ENCODE measurements around the gene TBC1D24. TPM values are rescaled to one million over a fixed set of nuclear protein-coding genes. Genes with fewer than 3 reads are reported as not detected.

TBC1D24 gene
- total RNA-seq, 1 donor from 2014 or later = 43.7 TPM

- H3K27me3 ChIP-seq = no peaks in the 10 kb centered on the region
- intact Hi-C loops (cut with DNase I) = no loop called here
- H3K9me3 ChIP-seq = no peaks in the 10 kb centered on the region
- H3K27ac ChIP-seq = no peak overlapping the region
- no peak for ATAC-seq
- TF ChIP-seq, protein P1, sequence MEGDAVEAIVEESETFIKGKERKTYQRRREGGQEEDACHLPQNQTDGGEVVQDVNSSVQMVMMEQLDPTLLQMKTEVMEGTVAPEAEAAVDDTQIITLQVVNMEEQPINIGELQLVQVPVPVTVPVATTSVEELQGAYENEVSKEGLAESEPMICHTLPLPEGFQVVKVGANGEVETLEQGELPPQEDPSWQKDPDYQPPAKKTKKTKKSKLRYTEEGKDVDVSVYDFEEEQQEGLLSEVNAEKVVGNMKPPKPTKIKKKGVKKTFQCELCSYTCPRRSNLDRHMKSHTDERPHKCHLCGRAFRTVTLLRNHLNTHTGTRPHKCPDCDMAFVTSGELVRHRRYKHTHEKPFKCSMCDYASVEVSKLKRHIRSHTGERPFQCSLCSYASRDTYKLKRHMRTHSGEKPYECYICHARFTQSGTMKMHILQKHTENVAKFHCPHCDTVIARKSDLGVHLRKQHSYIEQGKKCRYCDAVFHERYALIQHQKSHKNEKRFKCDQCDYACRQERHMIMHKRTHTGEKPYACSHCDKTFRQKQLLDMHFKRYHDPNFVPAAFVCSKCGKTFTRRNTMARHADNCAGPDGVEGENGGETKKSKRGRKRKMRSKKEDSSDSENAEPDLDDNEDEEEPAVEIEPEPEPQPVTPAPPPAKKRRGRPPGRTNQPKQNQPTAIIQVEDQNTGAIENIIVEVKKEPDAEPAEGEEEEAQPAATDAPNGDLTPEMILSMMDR (IDR thresholded peaks at IDR 0.05) = no peak
- no peak for DNase-seq
- H3K4me1 ChIP-seq = peaks cover 52% of the 10 kb centered on the region
- H3K4me3 ChIP-seq = no peak overlapping the region
- H3K36me3 ChIP-seq = no peaks in the 10 kb centered on the region
These were observed 10.1 kb downstream of the TBC1D24 start for GRCh38 chr16:2484898-2485508.

DNA sequence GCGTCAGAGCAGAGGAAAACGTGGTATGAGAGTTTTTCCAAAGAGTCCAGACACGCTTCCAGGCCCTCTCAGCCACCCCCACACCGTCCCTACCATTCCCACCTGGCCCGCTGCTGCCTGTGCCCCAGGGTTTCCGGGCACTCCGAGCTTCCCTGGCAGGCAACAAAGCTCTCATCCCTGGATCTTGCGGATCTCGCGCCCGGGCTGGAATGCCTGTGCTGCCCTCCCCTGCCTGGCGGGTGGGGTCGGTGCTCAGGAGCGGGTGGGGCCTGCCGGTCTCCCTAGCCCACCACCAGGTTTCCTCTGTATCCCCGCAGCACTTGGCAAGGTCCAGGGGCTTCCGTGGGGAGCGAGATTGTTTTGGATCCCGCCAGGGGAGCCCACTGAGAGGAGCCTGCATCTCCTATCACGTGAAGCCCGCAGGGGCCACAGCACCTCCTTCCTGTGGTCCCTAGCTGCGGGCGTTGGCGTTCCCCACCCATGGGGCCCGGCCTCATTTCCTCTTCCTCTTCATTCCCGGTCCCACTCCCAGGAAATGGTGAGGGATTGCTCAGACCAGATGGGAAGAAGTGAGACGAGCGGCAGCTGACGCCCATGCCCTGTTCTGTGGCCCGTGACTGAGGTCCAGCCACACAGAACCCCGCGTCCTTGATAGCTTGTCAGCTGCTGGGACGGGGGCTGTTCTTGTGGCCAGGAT, 11.0 kb downstream of the TBC1D24 start:
- peaks cover 3% of the 10 kb centered on the region for H3K36me3 ChIP-seq
- peaks cover 47% of the 10 kb centered on the region for H3K4me1 ChIP-seq
- intact Hi-C loops (cut with DNase I) = no loop called here
- TF ChIP-seq, protein P1 (IDR thresholded peaks at IDR 0.05) = no peak
- H3K27ac ChIP-seq = no peak overlapping the region
- no peak overlapping the region for H3K4me3 ChIP-seq
- H3K9me3 ChIP-seq = no peaks in the 10 kb centered on the region
- H3K27me3 ChIP-seq = no peaks in the 10 kb centered on the region
- no peak for DNase-seq
- ATAC-seq = no peak

- DNase-seq (peak; percentile 88), ATAC-seq (peak; percentile 81)
- Histone ChIP-seq H3K4me3 (no peak overlapping the region), H3K27ac (no peak overlapping the region), H3K9me3 (no peaks in the 10 kb centered on the region), H3K27me3 (no peaks in the 10 kb centered on the region), H3K36me3 (peaks cover 3% of the 10 kb centered on the region), H3K4me1 (peaks cover 40% of the 10 kb centered on the region)
- TF ChIP-seq, protein P1 (IDR thresholded peaks at IDR 0.05) = peak; percentile 28
- intact Hi-C loops (cut with DNase I) = no loop called here
These were observed 12.0 kb downstream of the TBC1D24 start for GRCh38 chr16:2486645-2487516.

DNA sequence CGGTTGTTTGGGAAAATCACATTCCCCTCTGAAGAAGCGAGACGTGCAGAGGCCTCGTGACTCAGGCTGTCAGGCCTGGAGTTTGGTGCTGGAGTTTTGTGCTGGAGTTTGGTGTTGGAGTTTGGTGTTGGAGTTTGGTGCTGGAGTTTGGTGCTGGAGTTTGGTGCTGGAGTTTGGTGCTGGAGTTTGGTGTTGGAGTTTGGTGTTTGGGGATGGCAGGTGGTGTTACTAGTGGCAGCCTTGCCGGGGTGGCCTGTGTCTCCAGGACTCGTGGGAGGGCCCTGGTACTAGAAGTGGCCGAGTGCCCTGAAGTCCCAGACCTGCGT, 12.6 kb downstream of the TBC1D24 start:
- H3K27ac ChIP-seq = no peak overlapping the region

DNA sequence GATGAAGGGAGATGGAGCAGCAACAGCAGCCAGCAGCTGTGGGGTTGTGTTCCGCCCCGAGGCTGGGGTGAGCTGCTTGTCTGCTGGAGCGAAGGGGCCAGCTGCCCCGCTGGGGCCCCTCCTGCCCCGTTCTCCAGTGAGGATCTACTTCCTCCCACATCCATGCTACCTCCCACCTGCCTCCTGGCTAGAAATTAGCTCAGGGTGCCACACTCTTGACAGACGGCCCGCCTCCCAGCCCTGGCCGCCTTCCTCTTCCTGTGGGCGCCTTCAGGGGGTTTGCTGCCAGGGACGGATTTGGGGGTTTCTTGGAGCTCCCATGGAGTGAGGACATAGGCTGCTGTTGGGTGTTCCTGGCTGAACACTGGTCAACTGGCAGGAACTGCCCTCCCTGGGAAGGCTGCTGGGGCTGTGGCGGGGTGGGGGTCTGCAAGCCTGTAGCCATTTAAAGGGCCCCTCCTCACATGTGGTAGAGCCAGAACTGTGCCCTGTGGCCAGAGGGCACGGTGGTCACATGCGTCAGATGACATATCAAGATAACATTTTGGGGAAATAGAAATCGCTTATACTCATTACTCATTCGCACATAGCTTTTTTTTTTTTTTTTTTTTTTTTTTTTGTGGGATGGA, 13.1 kb downstream of the TBC1D24 start:
- Histone ChIP-seq H3K27me3 (no peaks in the 10 kb centered on the region), H3K4me1 (peaks cover 30% of the 10 kb centered on the region), H3K9me3 (no peaks in the 10 kb centered on the region), H3K4me3 (no peak overlapping the region), H3K36me3 (peaks cover 3% of the 10 kb centered on the region), H3K27ac (no peak overlapping the region)
- intact Hi-C loops (cut with DNase I) = no loop called here
- ATAC-seq (peak; percentile 7), DNase-seq (no peak)
- TF ChIP-seq, protein P1 (IDR thresholded peaks at IDR 0.05) = no peak

More for the DNA sequence above, 12.6 kb downstream of the TBC1D24 start:
- DNase-seq (no peak), ATAC-seq (no peak)
- no peak overlapping the region for H3K4me3 ChIP-seq
- no peaks in the 10 kb centered on the region for H3K27me3 ChIP-seq
- no peaks in the 10 kb centered on the region for H3K9me3 ChIP-seq
- intact Hi-C loops (cut with DNase I) = no loop called here
- TF ChIP-seq, protein P1 (IDR thresholded peaks at IDR 0.05) = no peak
- H3K36me3 ChIP-seq = peaks cover 3% of the 10 kb centered on the region
- peaks cover 35% of the 10 kb centered on the region for H3K4me1 ChIP-seq

Measured in upper lobe of right lung (tissue), 1 donor.